GM12801 (cell line): Measurements from ENCODE around the gene TXNDC2.

Experiments used
- CTCF ChIP-seq: IDR thresholded peaks from one replicate; pipeline ENCODE4 v1.5.1; 2011; ENCODE audit warnings: control low read depth; ENCODE audit not compliant: insufficient read length; ENCODE audit errors: extremely low read depth

The TXNDC2 gene

GRCh38 chr18:9902832-9903231 lies 17.1 kb downstream of the TXNDC2 start:
- no peak for TF ChIP-seq CTCF

- no peak for TF ChIP-seq CTCF
Measured at GRCh38 chr18:9905401-9905922, 19.7 kb downstream of the TXNDC2 start.

GRCh38 chr18:9906481-9906880 lies 20.7 kb downstream of the TXNDC2 start:
- no peak for TF ChIP-seq CTCF

GRCh38 chr18:9907867-9908266 lies 22.1 kb downstream of the TXNDC2 start:
- TF ChIP-seq CTCF: no peak

GRCh38 chr18:9910071-9910470 lies 24.3 kb downstream of the TXNDC2 start:
- no peak for TF ChIP-seq CTCF

- no peak for TF ChIP-seq CTCF
Measured at GRCh38 chr18:9910661-9911060, 24.9 kb downstream of the TXNDC2 start.

- no peak for TF ChIP-seq CTCF
Measured at GRCh38 chr18:9911226-9911625, 25.5 kb downstream of the TXNDC2 start.

- no peak for TF ChIP-seq CTCF
Measured at GRCh38 chr18:9913151-9913525, 27.4 kb downstream of the TXNDC2 start.
